Stimulated activated CD4-positive, alpha-beta T cell treated with anti-CD3 and anti-CD28 coated beads, Interleukin-2, amount 100 ng/mL, for 48 hours (primary cell): ENCODE data around the gene PIP5K1A.
"Not testable (repeated sequence)": the region's sequence is repeated elsewhere in the genome, so short reads cannot be mapped to it uniquely, and the experiment has no call there.

Source experiments
- DNase-seq, 2 donors: peaks; one replicate each; pipeline ENCODE4 v3.0.0-alpha.2; 2020

Gene PIP5K1A

GRCh38 chr1:151198254-151199127 is at the start of gene PIP5K1A:
PIP5K1A (plus strand) TSS chr1:151198552; CDS start chr1:151198997, 445 bp downstream.
- peak; percentile 99 for DNase-seq

GRCh38 chr1:151156515-151156819 is 41.9 kb upstream of the PIP5K1A start, which contains the start of gene TNFAIP8L2:
TNFAIP8L2 (plus strand) TSS chr1:151156649; CDS start chr1:151158698, 2,049 bp downstream.
- DNase-seq = peak; percentile 66 to 79

- peak in 1 of 2 donors; percentile 37 for DNase-seq
Observed at GRCh38 chr1:151157067-151157531, 41.3 kb upstream of the PIP5K1A start.

GRCh38 chr1:151158326-151158725 is 40.0 kb upstream of the PIP5K1A start:
- peak in 1 of 2 donors; percentile 44 for DNase-seq

- DNase-seq = peak in 1 of 2 donors; percentile 19
Observed at GRCh38 chr1:151158751-151159251, 39.6 kb upstream of the PIP5K1A start.

- no peak for DNase-seq
Observed at GRCh38 chr1:151159373-151159772, 39.0 kb upstream of the PIP5K1A start.

GRCh38 chr1:151164732-151165280 is 33.5 kb upstream of the PIP5K1A start:
- DNase-seq = no peak

- no peak for DNase-seq
Observed at GRCh38 chr1:151165281-151165737, 33.0 kb upstream of the PIP5K1A start.

- peak; percentile 93 to 94 for DNase-seq
Observed at GRCh38 chr1:151165738-151166504, 32.4 kb upstream of the PIP5K1A start, which contains the start of the genes LYSMD1 and SCNM1. LYSMD1 (minus strand) TSS chr1:151165902; CDS start chr1:151165258, 644 bp downstream. SCNM1 (plus strand) TSS chr1:151166144; CDS start chr1:151166153, 9 bp downstream.

GRCh38 chr1:151166505-151166956 is 31.8 kb upstream of the PIP5K1A start:
- no peak for DNase-seq

GRCh38 chr1:151167116-151167515 is 31.2 kb upstream of the PIP5K1A start:
- no peak for DNase-seq

GRCh38 chr1:151171190-151171589 is 27.2 kb upstream of the PIP5K1A start:
- no peak for DNase-seq

- no peak for DNase-seq
Observed at GRCh38 chr1:151175041-151175741, 23.2 kb upstream of the PIP5K1A start.

GRCh38 chr1:151175863-151176262 is 22.5 kb upstream of the PIP5K1A start, which contains the start of gene TMOD4:
TMOD4 (minus strand) TSS chr1:151175981; CDS start chr1:151174875, 1,106 bp downstream.
- DNase-seq = no peak

GRCh38 chr1:151176514-151177045 is 21.8 kb upstream of the PIP5K1A start:
- DNase-seq = no peak

GRCh38 chr1:151184211-151184610 is 14.1 kb upstream of the PIP5K1A start:
- DNase-seq = no peak

GRCh38 chr1:151187205-151187604 is 11.1 kb upstream of the PIP5K1A start:
- DNase-seq = no peak

GRCh38 chr1:151188667-151189066 is 9.7 kb upstream of the PIP5K1A start:
- not testable (repeated sequence) for DNase-seq

- DNase-seq = peak; percentile 74 to 77
Observed at GRCh38 chr1:151189637-151190445, 8.5 kb upstream of the PIP5K1A start, which contains the start of gene VPS72. VPS72 (minus strand) TSS chr1:151190197; CDS start chr1:151190121, 76 bp downstream.

GRCh38 chr1:151192047-151192446 is 6.3 kb upstream of the PIP5K1A start:
- no peak for DNase-seq

- no peak for DNase-seq
Observed at GRCh38 chr1:151193304-151193703, 5.0 kb upstream of the PIP5K1A start.
